NCI-H345 treated with DMSO at 0.1 percent for 48 hours (cell line): ENCODE data around the gene CTTNBP2.
A peak's percentile ranks its signal among the peaks of the same experiment; 100 is the strongest.
"Not testable (repeated sequence)": the region's sequence is repeated elsewhere in the genome, so short reads cannot be mapped to it uniquely, and the experiment has no call there.

Source experiments
- DNase-seq: peaks from one replicate; lab custom pipeline; 2025; ENCODE audit not compliant: unreplicated experiment; lab: John Stamatoyannopoulos, UW

Gene CTTNBP2

GRCh38 chr7:117756586-117757085 is 116.6 kb downstream of the CTTNBP2 start:
- DNase-seq: no peak

GRCh38 chr7:117755136-117755535 is 118.1 kb downstream of the CTTNBP2 start:
- no peak for DNase-seq

GRCh38 chr7:117751775-117752174 is 121.5 kb downstream of the CTTNBP2 start:
- DNase-seq: no peak

GRCh38 chr7:117750612-117751563 is 122.4 kb downstream of the CTTNBP2 start:
- peak; percentile 26 for DNase-seq

GRCh38 chr7:117741962-117742361 is 131.3 kb downstream of the CTTNBP2 start:
- DNase-seq: no peak

- no peak for DNase-seq
Measured at GRCh38 chr7:117739085-117739484, 134.2 kb downstream of the CTTNBP2 start.

GRCh38 chr7:117737926-117738325 is 135.3 kb downstream of the CTTNBP2 start:
- DNase-seq: no peak

GRCh38 chr7:117731455-117731854 is 141.8 kb downstream of the CTTNBP2 start:
- DNase-seq: no peak

GRCh38 chr7:117730390-117730789 is 142.9 kb downstream of the CTTNBP2 start:
- DNase-seq: no peak

- DNase-seq: no peak
Measured at GRCh38 chr7:117728890-117729624, 144.2 kb downstream of the CTTNBP2 start.

- no peak for DNase-seq
Measured at GRCh38 chr7:117724898-117725297, 148.3 kb downstream of the CTTNBP2 start.

- DNase-seq: no peak
Measured at GRCh38 chr7:117719377-117719776, 153.9 kb downstream of the CTTNBP2 start.

GRCh38 chr7:117718116-117718835 is 155.0 kb downstream of the CTTNBP2 start:
- no peak for DNase-seq

- DNase-seq: no peak
Measured at GRCh38 chr7:117717357-117717756, 155.9 kb downstream of the CTTNBP2 start.

GRCh38 chr7:117716707-117717299 is 156.4 kb downstream of the CTTNBP2 start:
- DNase-seq: no peak

- peak; percentile 6 for DNase-seq
Measured at GRCh38 chr7:117715784-117716445, 157.3 kb downstream of the CTTNBP2 start.

GRCh38 chr7:117711556-117711955 is 161.7 kb downstream of the CTTNBP2 start:
- no peak for DNase-seq

- DNase-seq: not testable (repeated sequence)
Measured at GRCh38 chr7:117708173-117708572, 165.1 kb downstream of the CTTNBP2 start.

GRCh38 chr7:117707080-117707479 is 166.2 kb downstream of the CTTNBP2 start:
- no peak for DNase-seq

- DNase-seq: no peak
Measured at GRCh38 chr7:117706210-117706609, 167.0 kb downstream of the CTTNBP2 start.
